GM21515 (cell line): ENCODE results near the gene FGR.
A peak's percentile ranks its signal among the peaks of the same experiment; 100 is the strongest.
"Not testable (repeated sequence)": the region's sequence is repeated elsewhere in the genome, so short reads cannot be mapped to it uniquely, and the experiment has no call there.

Experiments used
- ATAC-seq: cut with Tn5 transposase; IDR thresholded peaks from one replicate; pipeline ENCODE4 v1.9.1; 2021; ENCODE audit not compliant: unreplicated experiment

The FGR gene

DNA sequence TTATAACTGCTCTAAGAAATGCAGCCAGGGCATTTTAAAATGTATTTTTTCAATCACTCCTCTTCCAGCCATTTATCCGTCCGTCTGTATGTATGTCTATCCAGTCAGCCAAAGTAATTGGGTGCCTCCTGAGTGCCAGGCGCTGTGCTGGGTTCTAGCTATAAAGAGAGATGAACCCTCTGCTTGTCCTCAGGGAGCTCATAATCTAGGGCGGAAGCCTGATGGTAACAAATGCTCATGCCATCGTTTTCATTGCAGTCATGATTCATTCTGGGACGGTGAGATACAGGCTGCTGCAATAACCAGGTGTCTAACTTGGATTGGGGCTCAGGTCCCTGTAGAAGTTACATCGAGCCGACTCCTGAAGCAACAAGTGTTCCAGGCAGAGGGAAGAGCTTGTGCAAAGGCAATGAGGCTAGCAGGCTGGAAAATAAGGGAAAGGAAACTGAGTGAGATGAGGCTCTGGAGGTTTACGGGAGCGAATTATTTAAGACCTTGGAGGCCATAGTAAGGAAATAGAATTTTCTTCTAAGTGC is 25.4 kb upstream of the FGR start:
- no peak for ATAC-seq

DNA sequence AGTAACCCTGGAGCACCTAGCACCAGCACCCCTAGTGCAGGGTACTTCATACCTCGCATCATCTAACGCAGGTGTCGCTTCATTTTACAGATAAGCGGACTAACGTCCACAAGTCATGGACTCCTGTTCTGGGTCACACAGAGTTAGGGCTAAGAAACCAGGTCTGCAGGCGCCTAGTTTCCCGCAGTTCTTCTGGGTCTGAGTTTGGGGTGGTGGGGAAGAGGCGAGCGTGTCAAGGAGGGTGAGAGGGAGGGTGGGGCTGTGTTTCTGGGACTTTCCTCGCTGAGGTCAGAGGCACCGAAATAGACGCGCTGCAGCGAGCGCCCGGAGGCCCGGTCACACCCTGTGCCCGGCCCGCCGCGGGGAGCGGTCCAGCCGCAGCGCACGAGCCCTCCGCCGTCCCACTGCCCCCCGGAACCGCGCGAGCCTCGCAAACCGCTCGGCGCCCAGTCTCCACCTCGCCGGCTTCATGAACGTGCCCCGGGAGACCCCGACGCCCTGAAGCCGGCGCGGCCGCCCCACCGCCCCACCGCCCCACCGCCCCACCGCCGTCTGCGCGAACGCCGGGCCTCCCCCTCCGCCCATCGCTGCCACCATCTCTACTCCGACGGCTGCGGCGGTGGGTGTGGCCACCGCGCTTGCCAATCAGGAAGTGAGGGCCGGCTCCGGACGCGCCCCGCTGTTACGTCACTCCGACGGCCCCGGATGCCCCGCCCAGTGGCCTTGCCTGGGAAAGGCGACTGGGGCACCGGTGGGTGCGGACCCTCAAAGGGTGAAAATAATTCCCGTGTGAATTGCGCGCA is 24.7 kb upstream of the FGR start:
- peak; percentile 63 for ATAC-seq

GRCh38 chr1:27658951-27659496 is 24.0 kb upstream of the FGR start:
- ATAC-seq: peak; percentile 11

DNA sequence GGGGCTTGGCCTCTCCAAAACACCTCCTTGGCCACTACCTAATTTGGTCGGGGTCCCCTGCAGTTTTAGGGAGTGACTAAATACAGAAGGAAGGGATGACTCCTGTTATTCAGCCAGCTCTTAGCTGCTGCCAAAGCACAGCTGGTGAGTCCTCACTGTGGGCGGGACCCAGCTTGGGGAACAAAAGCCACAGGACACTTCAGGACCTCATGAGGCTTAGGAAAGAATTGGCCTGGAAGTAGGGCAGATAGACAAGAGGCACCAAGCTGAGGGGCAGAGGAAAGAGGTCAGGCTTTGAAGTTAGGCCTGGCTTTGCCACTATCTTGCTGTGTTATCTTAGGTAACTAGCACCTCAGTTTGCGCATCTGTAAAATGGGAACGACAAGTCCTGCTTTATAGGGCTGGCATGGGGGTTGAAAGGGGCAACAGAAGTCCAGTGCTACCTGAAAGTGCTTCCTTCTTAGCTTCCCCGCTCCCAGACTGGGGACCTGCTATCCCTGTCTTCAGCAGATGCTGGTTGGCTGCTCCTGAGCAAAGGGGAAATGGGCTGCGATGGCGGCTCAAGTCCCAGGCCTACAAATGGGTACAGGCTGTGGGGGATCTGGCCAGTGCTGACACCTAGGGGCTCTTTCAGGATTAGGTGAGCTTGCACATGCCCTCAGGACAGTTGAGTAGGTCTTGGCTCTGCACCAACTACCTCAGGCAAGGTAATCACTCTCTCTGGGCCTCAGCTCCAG is 21.3 kb upstream of the FGR start:
- no peak for ATAC-seq

DNA sequence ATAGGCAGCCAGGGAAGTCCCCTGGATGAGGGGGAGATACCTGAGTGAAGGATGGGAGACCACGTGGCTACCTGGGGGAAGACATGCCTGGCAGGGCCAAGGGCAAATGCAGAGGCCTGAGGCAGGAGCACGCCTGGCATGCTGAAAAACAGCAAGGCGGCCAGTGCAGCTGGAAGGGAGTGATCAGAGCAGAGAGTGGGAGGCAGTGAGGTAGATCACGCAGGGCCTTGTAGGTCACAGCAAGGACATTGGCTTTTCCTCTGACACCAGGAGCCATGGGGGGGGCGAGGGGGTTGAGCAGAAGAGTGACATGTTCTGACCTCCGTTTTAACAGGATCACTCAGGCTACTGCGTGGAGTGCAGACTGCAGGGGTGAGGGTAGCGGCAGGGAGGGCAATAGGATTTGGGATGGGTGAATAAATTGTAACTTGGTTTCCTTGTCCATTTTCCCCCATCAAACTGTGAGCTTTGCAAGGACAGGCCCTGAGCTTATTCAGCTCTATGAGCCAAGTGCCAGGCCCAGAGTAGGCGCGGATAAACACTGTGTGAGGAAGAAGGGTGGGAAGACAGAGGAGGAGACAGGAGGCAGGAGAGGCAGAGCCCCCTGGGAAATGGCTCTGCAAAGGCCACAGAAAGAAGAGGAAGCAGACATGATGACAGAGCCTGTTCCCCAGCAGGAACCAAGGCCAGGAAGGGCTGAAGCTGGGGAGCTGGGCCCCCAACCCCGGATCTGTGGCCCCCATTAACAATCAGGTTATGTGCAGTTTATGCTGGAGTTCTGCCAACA is 20.4 kb upstream of the FGR start:
- no peak for ATAC-seq

- no peak for ATAC-seq
These were observed 17.3 kb upstream of the FGR start for GRCh38 chr1:27652111-27652864.

GRCh38 chr1:27650539-27651175 is 15.7 kb upstream of the FGR start:
- no peak for ATAC-seq

GRCh38 chr1:27650171-27650538 is 15.2 kb upstream of the FGR start:
- ATAC-seq: no peak

DNA sequence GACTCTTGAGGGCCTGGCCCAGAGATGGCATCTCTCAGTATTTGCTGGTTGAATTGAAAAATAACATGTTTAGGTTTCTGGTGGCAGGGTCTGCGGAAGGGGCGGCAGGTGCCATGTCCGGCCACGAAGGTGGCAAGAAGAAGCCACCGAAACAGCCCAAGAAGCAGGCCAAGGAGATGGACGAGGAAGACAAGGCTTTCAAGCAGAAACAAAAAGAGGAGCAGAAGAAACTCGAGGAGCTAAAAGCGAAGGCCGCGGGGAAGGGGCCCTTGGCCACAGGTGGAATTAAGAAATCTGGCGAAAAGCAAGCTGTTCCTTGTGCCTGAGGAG is 14.3 kb upstream of the FGR start:
- no peak for ATAC-seq

GRCh38 chr1:27648602-27649305 is 13.8 kb upstream of the FGR start:
- no peak for ATAC-seq

GRCh38 chr1:27647328-27647727 is 12.3 kb upstream of the FGR start:
- ATAC-seq: no peak

DNA sequence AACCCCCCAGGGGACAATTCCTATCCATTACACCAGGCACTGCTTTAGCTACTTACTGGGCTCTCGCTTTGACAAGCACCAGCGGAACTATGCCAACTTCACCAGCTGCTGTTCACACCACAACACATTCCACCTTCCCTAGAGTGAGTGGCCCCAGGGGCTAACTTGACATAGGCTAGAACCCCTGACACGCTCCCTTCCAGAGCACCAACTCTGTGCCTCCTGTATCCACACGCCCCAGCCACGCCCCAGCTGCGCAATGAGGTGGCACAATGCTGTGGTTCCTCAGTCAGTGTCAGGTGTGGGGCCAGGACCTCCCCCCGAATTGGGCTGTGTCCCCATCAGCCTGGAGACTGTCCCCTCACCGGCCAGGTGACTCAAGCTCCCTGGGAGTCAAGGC is 11.7 kb upstream of the FGR start:
- no peak for ATAC-seq

DNA sequence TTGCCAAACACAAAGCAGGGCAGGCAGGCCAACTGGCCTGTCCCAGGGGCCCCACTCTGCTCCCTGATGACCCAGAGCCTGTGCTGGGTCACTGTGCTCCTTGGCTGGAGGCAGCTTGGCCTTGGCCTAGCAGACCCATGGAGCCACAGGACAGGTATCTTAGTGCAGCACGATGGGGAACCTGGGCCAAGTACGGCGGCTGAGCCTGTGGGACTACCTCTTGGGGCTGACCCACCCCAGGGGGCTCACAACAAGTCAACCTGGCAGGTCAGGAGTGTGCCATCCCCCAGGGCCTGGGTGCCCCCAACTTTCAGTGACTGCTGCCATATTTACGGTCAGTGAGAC is 10.1 kb upstream of the FGR start:
- no peak for ATAC-seq

- no peak for ATAC-seq
These were observed 9.5 kb upstream of the FGR start for GRCh38 chr1:27644369-27645070.

DNA sequence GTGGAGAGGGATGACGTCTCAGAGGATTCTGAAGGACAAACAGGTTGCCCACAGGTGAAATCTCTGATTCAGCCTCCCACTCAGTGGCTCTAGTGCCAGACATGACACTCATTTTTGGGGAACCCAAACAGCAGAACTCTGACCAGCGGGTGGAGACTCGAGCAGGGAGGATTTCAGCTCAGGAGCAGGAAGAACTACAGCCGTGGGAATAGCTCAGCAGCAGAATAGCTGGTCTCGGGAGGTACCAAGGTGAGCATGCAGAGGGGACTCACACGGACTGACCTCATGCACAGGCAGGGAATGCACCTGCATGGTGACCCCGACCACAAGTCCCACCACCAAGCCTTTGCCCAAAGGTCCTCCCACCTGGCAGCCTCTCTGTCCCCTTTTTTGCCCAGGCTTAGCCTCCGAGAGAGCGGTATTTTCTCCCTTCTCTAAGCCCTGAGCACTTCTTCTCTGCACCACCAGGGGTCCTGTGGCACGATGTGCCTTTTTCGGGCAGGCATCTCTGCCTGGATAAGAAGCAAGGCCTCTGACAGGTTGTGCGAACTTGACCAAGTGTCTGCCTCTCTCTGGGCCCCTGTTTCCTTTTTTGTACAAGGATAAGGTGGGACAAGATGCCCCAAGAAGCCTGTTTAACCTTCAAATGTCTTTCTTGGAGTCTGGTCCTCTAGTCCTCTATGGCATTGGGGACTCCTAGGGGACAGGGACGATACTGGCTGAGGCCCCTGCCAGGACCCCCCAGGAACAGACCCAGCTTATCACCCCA is 8.8 kb upstream of the FGR start:
- no peak for ATAC-seq

GRCh38 chr1:27640514-27640913 is 5.5 kb upstream of the FGR start:
- not testable (repeated sequence) for ATAC-seq

DNA sequence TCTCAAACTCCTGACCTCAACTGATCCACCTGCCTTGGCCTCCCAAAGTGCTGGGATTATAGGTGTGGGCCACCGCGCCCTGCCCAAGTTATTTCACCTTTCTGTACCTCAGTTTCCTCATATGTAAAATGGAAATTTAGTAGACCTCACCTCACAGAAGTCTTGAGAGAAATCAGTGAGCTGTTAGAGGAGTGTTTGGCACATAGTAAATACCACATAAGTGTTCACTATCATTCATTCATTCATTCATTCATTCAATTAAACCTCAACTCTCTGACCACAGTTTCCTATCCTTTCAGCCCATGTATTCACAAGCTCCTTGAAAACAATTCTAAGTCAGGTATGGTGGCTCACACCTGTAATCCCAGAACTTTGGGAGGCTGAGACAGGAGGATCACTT is 3.8 kb upstream of the FGR start:
- ATAC-seq: no peak

- ATAC-seq: no peak
These were observed 3.2 kb upstream of the FGR start for GRCh38 chr1:27638047-27638734.
